ENCODE measurements around the gene DBNDD1. TPM values are rescaled to one million over a fixed set of nuclear protein-coding genes. Genes with fewer than 3 reads are reported as not detected.

Gene DBNDD1
- total RNA-seq, 4 donors from 2014 or later: 7.4 to 12.8 (median 10.3) TPM

GRCh38 chr16:90018297-90018651 lies 982 bp downstream of the DBNDD1 start:
- no peaks in the 10 kb centered on the region for H3K9me3 ChIP-seq
- H3K27me3 ChIP-seq: no peaks in the 10 kb centered on the region
- H3K4me1 ChIP-seq: peaks cover 17 to 26% of the 10 kb centered on the region in 2 donors
- H3K36me3 ChIP-seq: no peaks in the 10 kb centered on the region
- intact Hi-C loops (cut with DNase I): no loop called here
- WGBS, 2 donors: 51 to 59% methylated on average over 5 to 7 of the region's 7 CpGs
- DNase-seq: no peak
- no peak overlapping the region for H3K27ac ChIP-seq
- peak overlapping the region in 1 of 3 donors; percentile 80 for H3K4me3 ChIP-seq (replicated peaks in 1 of 3)
- TF ChIP-seq CTCF (IDR thresholded peaks at IDR 0.05) (no peak), POLR2A (IDR thresholded peaks at IDR 0.05) (no peak)

GRCh38 chr16:90016339-90016950 lies 2.8 kb downstream of the DBNDD1 start:
- no peak overlapping the region for H3K27ac ChIP-seq
- intact Hi-C loops (cut with DNase I): no loop called here
- 46 to 55% methylated on average over 7 to 10 of the region's 11 CpGs for WGBS, 2 donors
- H3K4me3 ChIP-seq (replicated peaks in 1 of 3): no peak overlapping the region
- H3K9me3 ChIP-seq: no peaks in the 10 kb centered on the region
- no peaks in the 10 kb centered on the region for H3K27me3 ChIP-seq
- DNase-seq: peak in 1 of 2 donors; percentile 12
- H3K4me1 ChIP-seq: peaks cover 6 to 18% of the 10 kb centered on the region in 2 donors
- no peak for TF ChIP-seq CTCF (IDR thresholded peaks at IDR 0.05)
- TF ChIP-seq POLR2A (IDR thresholded peaks at IDR 0.05): no peak
- no peaks in the 10 kb centered on the region for H3K36me3 ChIP-seq

GRCh38 chr16:90015586-90016338 lies 3.5 kb downstream of the DBNDD1 start:
- no peak overlapping the region for H3K4me3 ChIP-seq (replicated peaks in 1 of 3)
- H3K27ac ChIP-seq: no peak overlapping the region
- 87 to 89% methylated on average over 17 to 19 of the region's 19 CpGs for WGBS, 2 donors
- intact Hi-C loops (cut with DNase I): no loop called here
- no peaks in the 10 kb centered on the region for H3K36me3 ChIP-seq
- DNase-seq: no peak
- TF ChIP-seq POLR2A (IDR thresholded peaks at IDR 0.05) (no peak), CTCF (IDR thresholded peaks at IDR 0.05) (no peak)
- no peaks in the 10 kb centered on the region for H3K9me3 ChIP-seq
- H3K4me1 ChIP-seq: peaks cover 6 to 18% of the 10 kb centered on the region in 2 donors
- no peaks in the 10 kb centered on the region for H3K27me3 ChIP-seq

GRCh38 chr16:90012991-90013745 lies 6.1 kb downstream of the DBNDD1 start:
- DNase-seq: no peak
- Histone ChIP-seq H3K9me3 (no peaks in the 10 kb centered on the region), H3K4me3 (replicated peaks in 1 of 3) (no peak overlapping the region), H3K27ac (no peak overlapping the region), H3K4me1 (peaks cover 0 to under 1% of the 10 kb centered on the region in 2 donors), H3K27me3 (no peaks in the 10 kb centered on the region), H3K36me3 (no peaks in the 10 kb centered on the region)
- intact Hi-C loops (cut with DNase I): no loop called here
- WGBS, 2 donors: 74 to 82% methylated on average over 11 to 13 of the region's 13 CpGs
- TF ChIP-seq CTCF (IDR thresholded peaks at IDR 0.05) (no peak), POLR2A (IDR thresholded peaks at IDR 0.05) (no peak)

Measured in thyroid gland (tissue), 4 donors.